Measurements from ENCODE around the gene PRRC2C. TPM values are rescaled to one million over a fixed set of nuclear protein-coding genes. Genes with fewer than 3 reads are reported as not detected.

The PRRC2C gene
- total RNA-seq, 1 donor from 2014 or later = 225 TPM

GRCh38 chr1:171570295-171570694 is 85.0 kb downstream of the PRRC2C start:
- Mint-ChIP-seq H3K27ac (peak overlapping the region; percentile 30), H3K4me1 (no peaks in the 10 kb centered on the region), H3K27me3 (ENCODE audit: low read depth) (no peaks in the 10 kb centered on the region), H3K36me3 (peaks cover 36% of the 10 kb centered on the region), H3K9me3 (no peaks in the 10 kb centered on the region), H3K4me3 (no peak overlapping the region)
- TF ChIP-seq CTCF (IDR thresholded peaks at IDR 0.05; ENCODE audit: unreplicated experiment) = no peak
- no peak for DNase-seq (ENCODE audit: low spot score in 2 of 2, unreplicated experiment in 2 of 2)

GRCh38 chr1:171576144-171576543 is 90.8 kb downstream of the PRRC2C start:
- peaks cover 4% of the 10 kb centered on the region for H3K4me1 Mint-ChIP-seq
- no peak for TF ChIP-seq CTCF (IDR thresholded peaks at IDR 0.05; ENCODE audit: unreplicated experiment)
- DNase-seq (ENCODE audit: low spot score in 2 of 2, unreplicated experiment in 2 of 2) = no peak
- H3K4me3 Mint-ChIP-seq = no peak overlapping the region
- no peaks in the 10 kb centered on the region for H3K9me3 Mint-ChIP-seq
- peaks cover 47% of the 10 kb centered on the region for H3K36me3 Mint-ChIP-seq
- no peak overlapping the region for H3K27ac Mint-ChIP-seq
- no peaks in the 10 kb centered on the region for H3K27me3 Mint-ChIP-seq (ENCODE audit: low read depth)

GRCh38 chr1:171581226-171581625 is 95.9 kb downstream of the PRRC2C start:
- Mint-ChIP-seq H3K27me3 (ENCODE audit: low read depth) (no peaks in the 10 kb centered on the region), H3K9me3 (no peaks in the 10 kb centered on the region), H3K27ac (no peak overlapping the region), H3K36me3 (peaks cover 40% of the 10 kb centered on the region), H3K4me1 (peaks cover 4% of the 10 kb centered on the region), H3K4me3 (no peak overlapping the region)
- no peak for TF ChIP-seq CTCF (IDR thresholded peaks at IDR 0.05; ENCODE audit: unreplicated experiment)
- no peak for DNase-seq (ENCODE audit: low spot score in 2 of 2, unreplicated experiment in 2 of 2)

- Mint-ChIP-seq H3K4me3 (no peak overlapping the region), H3K4me1 (peaks cover 4% of the 10 kb centered on the region), H3K27me3 (ENCODE audit: low read depth) (no peaks in the 10 kb centered on the region), H3K9me3 (no peaks in the 10 kb centered on the region), H3K36me3 (peaks cover 38% of the 10 kb centered on the region), H3K27ac (peak overlapping the region; percentile 2)
- TF ChIP-seq CTCF (IDR thresholded peaks at IDR 0.05; ENCODE audit: unreplicated experiment) = no peak
- no peak for DNase-seq (ENCODE audit: low spot score in 2 of 2, unreplicated experiment in 2 of 2)
Observed at GRCh38 chr1:171581766-171582165, 96.4 kb downstream of the PRRC2C start.

- H3K27ac Mint-ChIP-seq = no peak overlapping the region
- H3K4me3 Mint-ChIP-seq = no peak overlapping the region
- peaks cover 37% of the 10 kb centered on the region for H3K36me3 Mint-ChIP-seq
- no peak for DNase-seq (ENCODE audit: low spot score in 2 of 2, unreplicated experiment in 2 of 2)
- peaks cover 4% of the 10 kb centered on the region for H3K4me1 Mint-ChIP-seq
- TF ChIP-seq CTCF (IDR thresholded peaks at IDR 0.05; ENCODE audit: unreplicated experiment) = no peak
- H3K27me3 Mint-ChIP-seq (ENCODE audit: low read depth) = no peaks in the 10 kb centered on the region
- H3K9me3 Mint-ChIP-seq = no peaks in the 10 kb centered on the region
Observed at GRCh38 chr1:171582589-171582988, 97.3 kb downstream of the PRRC2C start.

GRCh38 chr1:171583591-171584201 is 98.4 kb downstream of the PRRC2C start:
- no peak for TF ChIP-seq CTCF (IDR thresholded peaks at IDR 0.05; ENCODE audit: unreplicated experiment)
- Mint-ChIP-seq H3K4me3 (no peak overlapping the region), H3K4me1 (peaks cover 4% of the 10 kb centered on the region), H3K36me3 (peaks cover 40% of the 10 kb centered on the region), H3K27me3 (ENCODE audit: low read depth) (no peaks in the 10 kb centered on the region), H3K27ac (no peak overlapping the region), H3K9me3 (no peaks in the 10 kb centered on the region)
- no peak for DNase-seq (ENCODE audit: low spot score in 2 of 2, unreplicated experiment in 2 of 2)
